ENCODE measurements around the gene TXNRD3. TPM values are rescaled to one million over a fixed set of nuclear protein-coding genes. Genes with fewer than 3 reads are reported as not detected.

Gene TXNRD3
- total and polyA plus RNA-seq, 2 donors (not counting 1 experiment from before 2014, with no cell fraction given) = 5.2 to 8.8 TPM

GRCh38 chr3:126638790-126639189, 16.1 kb downstream of the TXNRD3 start:
- Histone ChIP-seq H3K4me2 (ENCODE audit: extremely low read depth, insufficient read depth, low read length) (no peak overlapping the region), H3K4me3 (replicated peaks in 1 of 4; ENCODE audit: control extremely low read depth in 1 of 4, insufficient read depth in 1 of 4, low read depth in 3 of 4, low read length in 4 of 4) (no peak overlapping the region), H3K36me3 (ENCODE audit: control insufficient read depth, insufficient read depth, low read length) (no peaks in the 10 kb centered on the region), H3K9ac (ENCODE audit: insufficient read depth, low read length) (no peak overlapping the region), H3K27ac (ENCODE audit: insufficient read depth, low read length) (no peak overlapping the region), H4K20me1 (ENCODE audit: control insufficient read depth, extremely low read depth, insufficient read depth, low read length) (no peaks in the 10 kb centered on the region), H3K79me2 (ENCODE audit: control insufficient read depth, insufficient read depth, low read length) (no peaks in the 10 kb centered on the region), H3K4me1 (ENCODE audit: control insufficient read depth, extremely low read depth, insufficient read depth, low read length) (no peaks in the 10 kb centered on the region), H2AFZ (ENCODE audit: low read length) (no peak overlapping the region), H3K9me3 (ENCODE audit: control insufficient read depth, insufficient read depth, low read depth, low read length) (no peaks in the 10 kb centered on the region), H3K27me3 (ENCODE audit: control insufficient read depth, insufficient read depth, low read length) (no peaks in the 10 kb centered on the region)
- no peak for DNase-seq (ENCODE audit: low read depth in 2 of 2)
- TF ChIP-seq, protein P1, sequence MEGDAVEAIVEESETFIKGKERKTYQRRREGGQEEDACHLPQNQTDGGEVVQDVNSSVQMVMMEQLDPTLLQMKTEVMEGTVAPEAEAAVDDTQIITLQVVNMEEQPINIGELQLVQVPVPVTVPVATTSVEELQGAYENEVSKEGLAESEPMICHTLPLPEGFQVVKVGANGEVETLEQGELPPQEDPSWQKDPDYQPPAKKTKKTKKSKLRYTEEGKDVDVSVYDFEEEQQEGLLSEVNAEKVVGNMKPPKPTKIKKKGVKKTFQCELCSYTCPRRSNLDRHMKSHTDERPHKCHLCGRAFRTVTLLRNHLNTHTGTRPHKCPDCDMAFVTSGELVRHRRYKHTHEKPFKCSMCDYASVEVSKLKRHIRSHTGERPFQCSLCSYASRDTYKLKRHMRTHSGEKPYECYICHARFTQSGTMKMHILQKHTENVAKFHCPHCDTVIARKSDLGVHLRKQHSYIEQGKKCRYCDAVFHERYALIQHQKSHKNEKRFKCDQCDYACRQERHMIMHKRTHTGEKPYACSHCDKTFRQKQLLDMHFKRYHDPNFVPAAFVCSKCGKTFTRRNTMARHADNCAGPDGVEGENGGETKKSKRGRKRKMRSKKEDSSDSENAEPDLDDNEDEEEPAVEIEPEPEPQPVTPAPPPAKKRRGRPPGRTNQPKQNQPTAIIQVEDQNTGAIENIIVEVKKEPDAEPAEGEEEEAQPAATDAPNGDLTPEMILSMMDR (conservative IDR thresholded peaks at IDR 0.05 in 1 of 2, IDR thresholded peaks at IDR 0.05 in 1 of 2; ENCODE audit: low read depth in 1 of 2, low read length in 2 of 2) = no peak
- no peak for TF ChIP-seq EZH2 (IDR thresholded peaks at IDR 0.05; ENCODE audit: low read length, missing control alignments)

GRCh38 chr3:126636436-126636835, 18.5 kb downstream of the TXNRD3 start:
- H3K4me2 ChIP-seq (ENCODE audit: extremely low read depth, insufficient read depth, low read length) = no peak overlapping the region
- no peaks in the 10 kb centered on the region for H3K79me2 ChIP-seq (ENCODE audit: control insufficient read depth, insufficient read depth, low read length)
- H3K27ac ChIP-seq (ENCODE audit: insufficient read depth, low read length) = no peak overlapping the region
- no peak overlapping the region for H3K9ac ChIP-seq (ENCODE audit: insufficient read depth, low read length)
- H3K27me3 ChIP-seq (ENCODE audit: control insufficient read depth, insufficient read depth, low read length) = no peaks in the 10 kb centered on the region
- no peak for DNase-seq (ENCODE audit: low read depth in 2 of 2)
- no peaks in the 10 kb centered on the region for H4K20me1 ChIP-seq (ENCODE audit: control insufficient read depth, extremely low read depth, insufficient read depth, low read length)
- no peak overlapping the region for H2AFZ ChIP-seq (ENCODE audit: low read length)
- H3K9me3 ChIP-seq (ENCODE audit: control insufficient read depth, insufficient read depth, low read depth, low read length) = no peaks in the 10 kb centered on the region
- H3K4me3 ChIP-seq (replicated peaks in 1 of 4; ENCODE audit: control extremely low read depth in 1 of 4, insufficient read depth in 1 of 4, low read depth in 3 of 4, low read length in 4 of 4) = no peak overlapping the region
- no peaks in the 10 kb centered on the region for H3K4me1 ChIP-seq (ENCODE audit: control insufficient read depth, extremely low read depth, insufficient read depth, low read length)
- H3K36me3 ChIP-seq (ENCODE audit: control insufficient read depth, insufficient read depth, low read length) = no peaks in the 10 kb centered on the region
- TF ChIP-seq, protein P1 (conservative IDR thresholded peaks at IDR 0.05 in 1 of 2, IDR thresholded peaks at IDR 0.05 in 1 of 2; ENCODE audit: low read depth in 1 of 2, low read length in 2 of 2) = no peak
- no peak for TF ChIP-seq EZH2 (IDR thresholded peaks at IDR 0.05; ENCODE audit: low read length, missing control alignments)

- Histone ChIP-seq H3K4me2 (ENCODE audit: extremely low read depth, insufficient read depth, low read length) (no peak overlapping the region), H3K27me3 (ENCODE audit: control insufficient read depth, insufficient read depth, low read length) (no peaks in the 10 kb centered on the region), H3K4me3 (replicated peaks in 1 of 4; ENCODE audit: control extremely low read depth in 1 of 4, insufficient read depth in 1 of 4, low read depth in 3 of 4, low read length in 4 of 4) (no peak overlapping the region), H3K9me3 (ENCODE audit: control insufficient read depth, insufficient read depth, low read depth, low read length) (no peaks in the 10 kb centered on the region), H4K20me1 (ENCODE audit: control insufficient read depth, extremely low read depth, insufficient read depth, low read length) (no peaks in the 10 kb centered on the region), H2AFZ (ENCODE audit: low read length) (no peak overlapping the region), H3K9ac (ENCODE audit: insufficient read depth, low read length) (no peak overlapping the region), H3K27ac (ENCODE audit: insufficient read depth, low read length) (no peak overlapping the region), H3K79me2 (ENCODE audit: control insufficient read depth, insufficient read depth, low read length) (no peaks in the 10 kb centered on the region), H3K36me3 (ENCODE audit: control insufficient read depth, insufficient read depth, low read length) (no peaks in the 10 kb centered on the region), H3K4me1 (ENCODE audit: control insufficient read depth, extremely low read depth, insufficient read depth, low read length) (no peaks in the 10 kb centered on the region)
- TF ChIP-seq EZH2 (IDR thresholded peaks at IDR 0.05; ENCODE audit: low read length, missing control alignments) = no peak
- TF ChIP-seq, protein P1 (conservative IDR thresholded peaks at IDR 0.05 in 1 of 2, IDR thresholded peaks at IDR 0.05 in 1 of 2; ENCODE audit: low read depth in 1 of 2, low read length in 2 of 2) = no peak
- DNase-seq (ENCODE audit: low read depth in 2 of 2) = no peak
These were observed 20.1 kb downstream of the TXNRD3 start for GRCh38 chr3:126634803-126635202.

Measured in fibroblast of lung (primary cell).